GM19452 (cell line): ENCODE data around the gene TMEM131L.
A peak's percentile ranks its signal among the peaks of the same experiment; 100 is the strongest.

Source experiments
- ATAC-seq: cut with Tn5 transposase; IDR thresholded peaks from one replicate; pipeline ENCODE4 v1.9.1; 2021; ENCODE audit not compliant: unreplicated experiment

Gene TMEM131L

DNA sequence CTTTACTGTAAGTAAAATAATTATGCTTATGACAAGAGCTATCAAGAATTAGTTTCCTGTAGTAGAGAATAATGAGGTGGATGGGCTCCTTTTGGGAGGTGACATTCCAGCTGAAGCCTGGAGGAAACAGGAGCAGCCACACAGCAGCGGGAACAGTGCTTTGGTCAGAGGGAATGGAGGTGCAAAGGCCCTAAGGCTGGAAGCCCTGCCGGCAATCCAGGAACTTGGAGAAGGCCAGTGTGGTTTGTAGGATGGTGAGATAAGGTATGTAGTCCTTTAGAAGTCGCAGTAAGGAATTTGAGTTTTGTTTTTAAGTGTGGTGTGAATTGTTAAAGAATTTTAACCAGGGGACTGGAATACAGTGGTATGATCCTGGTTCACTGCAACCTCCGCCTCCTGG lies 8.1 kb downstream of the TMEM131L start:
- no peak for ATAC-seq

GRCh38 chr4:153476829-153477574 lies 10.8 kb downstream of the TMEM131L start:
- ATAC-seq = no peak

GRCh38 chr4:153479101-153479500 lies 12.9 kb downstream of the TMEM131L start:
- ATAC-seq = no peak

DNA sequence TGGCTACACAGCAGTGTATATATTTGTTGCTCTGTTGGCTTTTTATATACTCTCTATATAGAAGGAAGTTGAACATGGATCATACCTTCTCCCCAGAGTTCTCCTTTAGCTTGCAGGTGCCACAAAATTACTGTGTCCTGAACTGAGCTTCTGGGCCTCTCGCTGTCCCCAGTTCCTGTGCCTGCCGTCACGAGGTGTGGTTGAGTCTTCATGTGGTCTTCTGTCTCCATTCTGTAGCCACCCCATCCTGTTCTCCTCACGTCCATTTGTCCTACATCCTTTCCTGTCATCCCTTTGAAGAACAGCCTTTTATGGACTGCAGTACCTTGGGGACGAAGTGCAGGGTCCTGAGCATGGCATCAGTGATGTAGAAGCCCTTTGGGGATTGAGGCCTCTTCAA lies 14.5 kb downstream of the TMEM131L start:
- ATAC-seq = no peak

GRCh38 chr4:153481478-153481877 lies 15.3 kb downstream of the TMEM131L start:
- ATAC-seq = no peak

- no peak for ATAC-seq
Measured at GRCh38 chr4:153483432-153484418, 17.6 kb downstream of the TMEM131L start.

- no peak for ATAC-seq
Measured at GRCh38 chr4:153485359-153485758, 19.2 kb downstream of the TMEM131L start.

GRCh38 chr4:153485860-153486259 lies 19.7 kb downstream of the TMEM131L start:
- ATAC-seq = no peak

DNA sequence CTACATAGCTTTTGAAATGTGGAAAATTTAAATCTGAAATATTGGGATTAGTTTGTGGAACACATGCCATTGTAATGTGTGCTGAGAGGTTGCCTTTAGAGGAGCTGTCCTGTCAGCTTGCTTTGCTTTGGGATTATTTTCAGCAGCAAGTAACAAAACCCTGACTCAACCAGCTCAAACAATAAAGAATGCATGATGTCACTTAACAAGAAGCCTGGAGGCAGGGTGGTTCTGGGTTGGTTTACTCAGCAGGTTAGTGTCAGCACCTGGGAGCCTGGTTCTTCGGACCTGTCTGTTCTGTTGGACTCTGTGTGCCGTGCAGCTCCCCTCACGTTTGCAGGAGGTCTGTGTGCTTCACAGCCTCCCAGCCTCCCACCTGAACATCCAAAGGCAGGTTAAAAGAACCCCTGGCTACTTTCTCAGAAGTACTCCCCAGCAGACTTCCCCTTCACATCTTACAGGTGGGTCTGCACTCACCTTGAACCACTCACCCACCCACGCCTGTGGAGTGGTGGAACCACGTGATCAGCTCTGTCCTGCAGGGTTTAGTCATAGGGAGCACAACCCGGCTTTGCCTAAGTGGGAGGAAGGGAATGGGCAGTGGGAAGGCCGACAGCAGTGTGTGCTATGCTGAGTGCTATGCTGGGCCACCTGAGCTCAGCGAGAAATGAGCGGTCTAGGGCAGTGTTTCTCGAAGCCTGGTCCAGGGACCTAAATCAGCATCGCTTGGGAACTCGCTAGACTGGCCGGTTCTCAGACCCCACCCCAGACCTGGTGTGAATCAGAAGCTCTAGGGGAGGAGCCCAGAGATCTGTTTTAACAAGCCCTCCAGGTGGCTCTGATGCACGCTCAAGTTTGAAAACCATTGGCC lies 20.4 kb downstream of the TMEM131L start:
- no peak for ATAC-seq

DNA sequence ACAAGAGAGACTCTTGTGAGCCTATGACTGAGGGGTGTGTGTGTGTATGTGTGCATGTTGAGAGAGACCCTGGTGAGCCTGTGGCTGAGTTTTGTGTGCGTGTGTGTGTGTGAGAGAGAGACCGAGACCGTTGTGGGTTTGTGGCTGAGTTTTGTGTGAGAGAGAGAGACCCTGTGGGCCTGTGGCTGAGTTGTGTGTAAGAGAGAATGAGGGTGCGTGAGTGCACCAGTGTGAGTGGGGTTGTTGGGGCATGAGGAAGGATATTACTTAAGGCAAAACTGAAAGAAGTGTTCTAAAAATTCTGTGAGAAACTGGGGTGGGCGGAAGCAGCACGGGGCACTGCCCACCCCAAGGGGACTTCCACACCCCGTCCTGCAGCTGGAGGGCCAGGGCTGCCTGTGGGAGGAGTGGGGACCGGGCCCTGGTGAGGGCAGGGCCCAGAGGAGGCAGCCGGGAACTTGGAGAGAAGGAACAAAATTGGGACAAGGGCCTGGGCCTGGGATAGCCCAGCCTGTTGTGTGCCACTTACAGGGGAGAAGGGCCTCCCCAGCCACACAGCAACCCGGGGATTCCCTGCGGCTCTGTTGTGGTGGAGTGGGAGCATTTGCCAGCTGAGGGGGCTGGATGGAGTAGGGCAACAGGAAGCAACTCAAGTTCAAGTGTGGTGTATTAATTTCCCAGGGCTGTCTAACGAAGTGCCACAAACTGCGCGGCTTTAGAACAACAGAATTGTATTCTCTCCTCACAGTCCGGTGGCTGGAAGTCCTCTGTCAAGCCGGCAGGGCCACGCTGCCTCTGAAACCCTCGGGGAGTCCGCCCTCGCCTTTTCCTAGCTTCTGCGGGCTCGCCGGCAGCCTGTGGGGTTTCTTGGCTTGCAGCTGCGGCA lies 22.1 kb downstream of the TMEM131L start:
- ATAC-seq = peak; percentile 47

DNA sequence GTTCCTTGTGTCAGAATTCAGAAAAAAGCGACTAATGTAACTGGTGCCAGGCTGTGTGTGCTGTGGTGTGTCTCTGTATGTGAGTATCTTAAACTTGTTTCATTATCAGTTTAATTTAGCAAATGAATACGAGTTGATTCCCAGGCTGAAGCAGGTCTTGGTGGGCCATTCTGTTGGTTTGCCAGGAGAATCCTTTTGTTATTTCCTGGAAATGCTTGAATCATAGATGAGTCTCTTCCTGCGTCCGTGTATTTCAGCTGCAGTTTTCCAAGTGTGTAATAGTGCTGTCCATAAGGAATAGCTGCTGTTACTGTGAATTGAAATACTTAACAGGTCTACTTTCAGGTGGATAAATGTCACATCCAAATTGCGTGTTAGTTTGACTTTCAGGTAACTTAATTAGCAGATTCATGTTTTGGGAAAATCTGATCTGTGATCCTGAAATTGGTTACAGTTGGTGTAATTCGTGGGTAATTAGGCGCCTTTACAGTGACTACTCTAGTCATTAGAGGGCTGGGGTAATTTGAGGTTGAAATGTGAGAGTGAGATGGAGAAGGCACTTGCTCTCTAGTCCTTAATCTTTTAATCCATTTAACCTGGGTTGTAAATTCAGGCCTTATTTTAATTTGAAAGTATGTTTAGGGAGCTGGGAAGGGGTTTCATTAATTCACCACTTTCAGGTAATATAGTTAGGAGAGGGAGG lies 23.8 kb downstream of the TMEM131L start:
- ATAC-seq = no peak

- no peak for ATAC-seq
Measured at GRCh38 chr4:153490985-153491483, 24.9 kb downstream of the TMEM131L start.

- no peak for ATAC-seq
Measured at GRCh38 chr4:153494562-153494961, 28.4 kb downstream of the TMEM131L start.

GRCh38 chr4:153495480-153496193 lies 29.5 kb downstream of the TMEM131L start:
- no peak for ATAC-seq

- peak; percentile 38 for ATAC-seq
Measured at GRCh38 chr4:153497091-153497531, 31.0 kb downstream of the TMEM131L start.

GRCh38 chr4:153497988-153498967 lies 32.1 kb downstream of the TMEM131L start:
- ATAC-seq = peak; percentile 52

DNA sequence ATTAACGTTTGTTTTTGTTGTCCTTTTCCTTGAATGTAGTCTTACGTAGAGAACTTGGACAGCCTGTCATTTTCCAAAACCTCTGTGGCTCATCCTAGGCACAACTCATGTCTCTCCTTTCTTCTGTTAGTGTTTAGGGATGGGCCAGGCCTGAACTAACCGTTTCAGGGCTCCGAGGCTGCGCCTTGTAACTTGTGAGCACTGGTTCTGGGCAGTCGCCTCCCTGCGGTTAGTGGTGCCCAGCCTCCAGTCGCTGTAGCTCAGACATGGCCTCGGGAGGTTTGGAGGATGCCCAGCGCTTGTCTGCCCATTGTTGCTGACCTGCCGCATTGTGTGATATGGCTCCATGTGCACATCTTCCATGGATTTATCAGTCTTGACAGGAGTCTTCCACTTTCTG lies 32.8 kb downstream of the TMEM131L start:
- ATAC-seq = no peak
